K562 (cell line): Measurements from ENCODE around the gene CIAO3. TPM values are rescaled to one million over a fixed set of nuclear protein-coding genes. Genes with fewer than 3 reads are reported as not detected.

ENCODE experiments used
- ATAC-seq: fragments of 200-7000 bp; cut with Tn5 transposase; 3 replicates; pipeline ENCODE4 v1.9.1; 2020; ENCODE audit warnings: moderate library complexity
- BruUV-seq: library from RNA; stranded (reverse); fragments of 400-500 nt; replicated peaks from 2 replicates; lab custom pipeline; 2021; lab: Mats Ljungman, UMichigan
- CTCF ChIA-PET: fragments of 300-600 bp; formaldehyde crosslinking; extraction: SDS; loops from one replicate; lab custom pipeline; 2021; ENCODE audit warnings: low intra/inter-chr PET ratio; lab: Yijun Ruan, JAX
- POLR2A ChIA-PET: fragments of 300-600, 350-650 bp; sonication (Branson Sonifier 250); formaldehyde crosslinking; extraction: SDS; loops from one replicate; lab custom pipeline; 2021; ENCODE audit warnings: antibody characterized with exemption, inconsistent platforms; lab: Yijun Ruan, JAX
- DNase-seq, 4 experiments: peaks; one replicate each; pipeline versions ENCODE4 v3.0.0 to v3.0.0-alpha.2; 2011 to 2018; ENCODE audit warnings: low spot score in 3 of 4, mixed read lengths in 3 of 4; ENCODE audit errors: extremely low read depth in 1 of 4
- FAIRE-seq: peaks from 2 replicates; lab custom pipeline; 2011; peaks lifted over from hg19 to GRCh38; lab: Jason Lieb, UNC
- H2AFZ ChIP-seq: 2 replicates; pipeline ENCODE4 v1.6.0; 2011; ENCODE audit warnings: low read depth, low read length, control low read depth, inconsistent platforms
- H3K27ac ChIP-seq: fragments of 200-600 bp; 3 replicates; pipeline ENCODE4 v1.8.0; 2011; ENCODE audit warnings: low read depth, mild to moderate bottlenecking, control low read depth, inconsistent platforms, low read length, moderate library complexity, mixed read lengths; ENCODE audit errors: extremely low read depth
- H3K27me3 ChIP-seq, 2 experiments: fragments of 300-600 bp in 1 of 2; 2 replicates in 1 of 2; 3 replicates in 1 of 2; pipeline versions ENCODE4 v1.6.0 to v1.8.0; 2011; ENCODE audit warnings: inconsistent platforms in 2 of 2, low read length in 2 of 2, mild to moderate bottlenecking in 1 of 2, mixed read lengths in 1 of 2, moderate library complexity in 1 of 2; ENCODE audit not compliant: control insufficient read depth in 2 of 2, insufficient read depth in 2 of 2
- H3K36me3 ChIP-seq: fragments of 300-600 bp; 3 replicates; pipeline ENCODE4 v1.8.0; 2011; ENCODE audit warnings: mild to moderate bottlenecking, low read length, inconsistent platforms; ENCODE audit not compliant: control insufficient read depth, insufficient read depth
- H3K4me1 ChIP-seq, 2 experiments: fragments of 200-600 bp in 1 of 2; replicated peaks in 1 of 2; 2 replicates in 1 of 2; 3 replicates in 1 of 2; pipeline versions ENCODE4 v1.5.1 to v1.8.0; 2011; ENCODE audit warnings: inconsistent platforms in 2 of 2, low read length in 2 of 2, mild to moderate bottlenecking in 1 of 2, mixed read lengths in 1 of 2, moderate library complexity in 1 of 2; ENCODE audit not compliant: control insufficient read depth in 2 of 2, insufficient read depth in 2 of 2
- H3K4me2 ChIP-seq: 2 replicates; pipeline ENCODE4 v1.6.1; 2011; ENCODE audit warnings: low read length, control low read depth, inconsistent platforms, mixed read lengths; ENCODE audit not compliant: insufficient read depth
- H3K4me3 ChIP-seq: fragments of 200-600 bp; sonication (generic), shearing (Covaris generic); 2 replicates; pipeline ENCODE4 v1.5.1; 2016; ENCODE audit warnings: control low read depth, inconsistent platforms
- H3K79me2 ChIP-seq: fragments of 200-600 bp; 3 replicates; pipeline ENCODE4 v1.8.0; 2011; ENCODE audit warnings: low read length, inconsistent platforms; ENCODE audit not compliant: control insufficient read depth, insufficient read depth
- H3K9ac ChIP-seq, 2 experiments: 2 replicates each; pipeline versions ENCODE4 v1.6.0 to v1.6.1; 2011; ENCODE audit warnings: low read depth in 2 of 2, low read length in 2 of 2, control low read depth in 1 of 2, inconsistent platforms in 1 of 2, mild to moderate bottlenecking in 1 of 2, mixed read lengths in 1 of 2; ENCODE audit not compliant: insufficient read depth in 1 of 2
- H3K9me1 ChIP-seq: one replicate; pipeline ENCODE4 v1.6.0; 2011; ENCODE audit warnings: inconsistent platforms, mild to moderate bottlenecking, low read length, moderate library complexity; ENCODE audit not compliant: control insufficient read depth, insufficient read depth
- H3K9me3 ChIP-seq: replicated peaks from 2 replicates; pipeline ENCODE4 v1.5.1; 2011; ENCODE audit warnings: low read depth, low read length, inconsistent platforms; ENCODE audit not compliant: control insufficient read depth, insufficient read depth
- H4K20me1 ChIP-seq: replicated peaks from 2 replicates; pipeline ENCODE4 v1.6.1; 2011; ENCODE audit warnings: low read length, inconsistent platforms, mixed read lengths; ENCODE audit not compliant: control insufficient read depth, insufficient read depth
- ARID2 ChIP-seq: fragments of 450-650 bp; IDR thresholded peaks from 2 replicates; pipeline ENCODE4 v1.6.1; 2017; ENCODE audit warnings: antibody characterized with exemption, mild to moderate bottlenecking
- CXXC5 ChIP-seq: fragments of 250-450 bp; sonication (Bioruptor Pico); IDR thresholded peaks from 2 replicates; pipeline ENCODE4 v1.8.0; 2022; ENCODE audit warnings: inconsistent platforms, mild to moderate bottlenecking, moderate library complexity
- GATA2 ChIP-seq: sonication (generic); formaldehyde crosslinking; IDR thresholded peaks from 2 replicates; pipeline ENCODE4 v1.4.0; 2020; ENCODE audit warnings: mild to moderate bottlenecking, missing genetic modification reagents
- PHF8 ChIP-seq: fragments of 200-600 bp; sonication (generic); IDR thresholded peaks from 2 replicates; pipeline ENCODE4 v1.6.1; 2012; ENCODE audit warnings: mixed run types, mild to moderate bottlenecking, inconsistent platforms, low read length, moderate library complexity, borderline replicate concordance
- RBM22 ChIP-seq: fragments of 200-400 bp; formaldehyde crosslinking; IDR thresholded peaks from 2 replicates; pipeline ENCODE4 v1.6.1; 2018; ENCODE audit warnings: low read length, low read depth; ENCODE audit not compliant: poor library complexity, severe bottlenecking
- ZNF12 ChIP-seq: sonication (generic); formaldehyde crosslinking; IDR thresholded peaks from 2 replicates; pipeline ENCODE4 v1.4.0; 2020; ENCODE audit warnings: mild to moderate bottlenecking, missing genetic modification reagents
- ZNF644 ChIP-seq: fragments of 200-800 bp; sonication (Bioruptor generic); IDR thresholded peaks from 2 replicates; pipeline ENCODE4 v1.6.1; 2016; ENCODE audit warnings: low read depth, missing genetic modification characterization, missing compliant biosample characterization
- WGBS: fragments of 100-300 bp; shearing (Covaris generic); methylation state at CpG from one replicate; pipeline ENCODE4 v1.1.6; 2016; ENCODE audit warnings: low coverage, mixed read lengths; ENCODE audit not compliant: insufficient coverage; ENCODE audit errors: missing lambda C conversion rate; 5-methylcytosine and 5-hydroxymethylcytosine counted together
- in situ Hi-C: fragments of 300-500 bp; cut with MboI; formaldehyde crosslinking; loops from 4 replicates; pipeline ENCODE4 v1.15.0; 2018; ENCODE audit warnings: inconsistent platforms, mixed read lengths
- intact Hi-C: fragments of 100-400 bp; cut with micrococcal nuclease; formaldehyde crosslinking; loops from 2 replicates; pipeline ENCODE4 v1.14.2; 2022
- polyA plus RNA-seq, 8 experiments: library from polyadenylated mRNA; depleted of rRNA in 4 of 8; stranded (reverse) in 5 of 8; unstranded in 3 of 8; fragments of >200 nt; fragmentation: Nextera tagmentation in 2 of 8; fragmentation: Illumina TruSeq in 1 of 8; extraction: Ambion mirVana in 2 of 8; extraction: Trizol in 1 of 8; gene quantifications; 2 replicates each; pipeline versions ENCODE4 v1.2.1 to v1.2.3, GENCODE V29; 2011 to 2014; ENCODE audit warnings: inconsistent platforms in 1 of 8, missing spikeins in 1 of 8
- total RNA-seq, 7 experiments: library from RNA; depleted of rRNA in 6 of 7; stranded (reverse); fragments of >200 nt in 6 of 7; fragmentation: Illumina TruSeq in 2 of 7; extraction: Trizol in 2 of 7; gene quantifications; 2 replicates each; pipeline versions ENCODE4 v1.2.1 to v1.2.3, GENCODE V29; 2011 to 2021; ENCODE audit warnings: low replicate concordance in 1 of 7
- TF ChIP-seq, protein P1 (sequence below), 3 experiments: fragments of 200-800 bp in 1 of 3; fragments of 250-450 bp in 1 of 3; fragments of 450-650 bp in 1 of 3; sonication (Bioruptor Pico) in 1 of 3; sonication (Bioruptor generic) in 1 of 3; formaldehyde crosslinking in 1 of 3; IDR thresholded peaks; 2 replicates each; pipeline versions ENCODE4 v1.6.1 to v1.8.0; 2016 to 2022; ENCODE audit warnings: mild to moderate bottlenecking in 2 of 3, missing genetic modification characterization in 2 of 3, missing compliant biosample characterization in 1 of 3, moderate library complexity in 1 of 3
- TF ChIP-seq, protein P2 (sequence below): fragments of 250-450 bp; sonication (Bioruptor Pico); IDR thresholded peaks from 2 replicates; pipeline ENCODE4 v1.5.0; 2020; ENCODE audit warnings: mild to moderate bottlenecking, borderline replicate concordance
- TF ChIP-seq, protein P3 (sequence below): sonication (generic); formaldehyde crosslinking; IDR thresholded peaks from 2 replicates; pipeline ENCODE4 v1.8.1; 2023; ENCODE audit warnings: mild to moderate bottlenecking, missing genetic modification reagents
- TF ChIP-seq, protein P4 (sequence below): fragments of 200-800 bp; sonication (Bioruptor generic); IDR thresholded peaks from 2 replicates; pipeline ENCODE4 v1.6.1; 2017; ENCODE audit warnings: missing genetic modification characterization, missing compliant biosample characterization

Gene CIAO3
- total and polyA plus RNA-seq, 9 of the 15 experiments (the other 6 are each of a cell fraction or from before 2014, with no cell fraction given) = 2.2 to 35.6 (median 18.7) TPM

DNA sequence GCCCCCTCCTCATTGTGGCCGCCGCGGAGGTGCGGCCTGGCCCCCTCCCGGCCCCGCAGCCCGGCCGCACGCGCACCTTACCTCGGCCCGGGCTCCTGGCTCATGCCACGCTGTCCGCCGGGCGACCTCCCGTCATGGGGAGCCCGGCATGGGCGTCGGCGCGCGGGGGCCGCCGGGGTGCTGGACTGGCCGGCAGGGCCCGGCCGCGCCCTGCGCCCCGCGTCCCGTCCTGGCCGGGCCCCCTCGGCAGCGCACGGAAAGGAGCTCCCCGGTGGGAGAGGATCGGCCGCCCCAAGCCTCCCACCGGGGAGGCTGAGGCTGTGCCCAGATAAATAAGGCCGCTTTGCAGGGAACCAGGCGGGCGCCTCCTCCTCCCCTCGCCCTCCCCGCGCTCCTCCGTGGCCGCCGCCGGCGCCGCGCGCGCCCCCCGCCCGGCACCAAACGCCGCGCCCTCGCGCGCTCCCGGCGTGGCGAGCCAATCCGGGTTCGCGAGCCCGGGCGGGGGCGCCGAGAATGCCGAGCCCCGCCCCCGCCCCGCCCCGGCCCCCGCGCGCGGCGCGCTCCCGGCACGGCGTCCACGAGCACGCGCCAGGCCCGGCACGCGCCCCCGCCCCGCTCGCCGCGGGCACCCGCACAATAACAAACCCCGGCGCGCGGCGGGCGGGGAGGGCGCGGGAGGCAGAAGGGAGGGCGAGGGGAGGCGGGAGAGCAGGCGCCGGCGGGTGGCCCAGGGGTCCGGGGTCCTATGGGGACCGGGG lies 35.2 kb downstream of the CIAO3 start, which contains the start of gene FBXL16:
Gene FBXL16, minus strand, starts transcription at position 371 of the 758 bp plus-strand sequence. CDS start 8,396 bp downstream, outside the sequence.
- Histone ChIP-seq H4K20me1 (peaks cover 41% of the 10 kb centered on the region), H3K79me2 (no peaks in the 10 kb centered on the region), H3K36me3 (no peaks in the 10 kb centered on the region), H2AFZ (no peak within 1 kb of the TSS), H3K9me3 (no peaks in the 10 kb centered on the region), H3K4me3 (peak within 1 kb of the TSS; percentile 34; the same call in 1 of the 2 replicates), H3K4me1 (peaks cover 0 to 65% of the 10 kb centered on the region in 2 experiments; a peak in 3 of 5 replicates), H3K9me1 (peaks cover 6% of the 10 kb centered on the region), H3K27me3 (peaks cover 8 to 50% of the 10 kb centered on the region in 2 experiments; a peak in 4 of 5 replicates), H3K4me2 (peak within 1 kb of the TSS; percentile 46; the same call in 1 of the 2 replicates), H3K9ac (peak within 1 kb of the TSS in 1 of 2 experiments; percentile 74; a peak in 2 of 4 replicates), H3K27ac (no peak within 1 kb of the TSS)
- 1% methylated on average over 25 of the region's 115 CpGs for WGBS
- FAIRE-seq (no peak), DNase-seq (peak; percentile 76 to 95 (median 93)), ATAC-seq (peak; percentile 15; the same call in 1 of the 3 replicates)
- in situ Hi-C loops = no loop called here
- ChIA-PET CTCF (no interaction called here), POLR2A (interaction anchor here (1.0 kb wide), 1 partner anchor 13 kb away, joined by 3 read pairs; no protein-coding TSS in a partner anchor)
- intact Hi-C loops = no loop called here
- no TSS peak for BruUV-seq
- TF ChIP-seq, protein P1, sequence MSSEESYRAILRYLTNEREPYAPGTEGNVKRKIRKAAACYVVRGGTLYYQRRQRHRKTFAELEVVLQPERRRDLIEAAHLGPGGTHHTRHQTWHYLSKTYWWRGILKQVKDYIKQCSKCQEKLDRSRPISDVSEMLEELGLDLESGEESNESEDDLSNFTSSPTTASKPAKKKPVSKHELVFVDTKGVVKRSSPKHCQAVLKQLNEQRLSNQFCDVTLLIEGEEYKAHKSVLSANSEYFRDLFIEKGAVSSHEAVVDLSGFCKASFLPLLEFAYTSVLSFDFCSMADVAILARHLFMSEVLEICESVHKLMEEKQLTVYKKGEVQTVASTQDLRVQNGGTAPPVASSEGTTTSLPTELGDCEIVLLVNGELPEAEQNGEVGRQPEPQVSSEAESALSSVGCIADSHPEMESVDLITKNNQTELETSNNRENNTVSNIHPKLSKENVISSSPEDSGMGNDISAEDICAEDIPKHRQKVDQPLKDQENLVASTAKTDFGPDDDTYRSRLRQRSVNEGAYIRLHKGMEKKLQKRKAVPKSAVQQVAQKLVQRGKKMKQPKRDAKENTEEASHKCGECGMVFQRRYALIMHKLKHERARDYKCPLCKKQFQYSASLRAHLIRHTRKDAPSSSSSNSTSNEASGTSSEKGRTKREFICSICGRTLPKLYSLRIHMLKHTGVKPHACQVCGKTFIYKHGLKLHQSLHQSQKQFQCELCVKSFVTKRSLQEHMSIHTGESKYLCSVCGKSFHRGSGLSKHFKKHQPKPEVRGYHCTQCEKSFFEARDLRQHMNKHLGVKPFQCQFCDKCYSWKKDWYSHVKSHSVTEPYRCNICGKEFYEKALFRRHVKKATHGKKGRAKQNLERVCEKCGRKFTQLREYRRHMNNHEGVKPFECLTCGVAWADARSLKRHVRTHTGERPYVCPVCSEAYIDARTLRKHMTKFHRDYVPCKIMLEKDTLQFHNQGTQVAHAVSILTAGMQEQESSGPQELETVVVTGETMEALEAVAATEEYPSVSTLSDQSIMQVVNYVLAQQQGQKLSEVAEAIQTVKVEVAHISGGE (CRISPR knock-in tag; IDR thresholded peaks at IDR 0.05) = 0 out of 6 replicates have a peak, but pooled peaks of 1 of the 3 experiments have one; percentile 17
- TF ChIP-seq ZNF644 (tag) (peak; percentile 51; the same call in 1 of the 2 replicates), CXXC5 (CRISPR knock-in tag) (peak; percentile 46; the same call in 1 of the 2 replicates), ARID2 (no peak), PHF8 (peak; percentile 32; the same call in 1 of the 2 replicates), ZNF12 (CRISPR knock-in tag) (no peak), GATA2 (CRISPR knock-in tag) (no peak), RBM22 (no peak)
- TF ChIP-seq, protein P2, sequence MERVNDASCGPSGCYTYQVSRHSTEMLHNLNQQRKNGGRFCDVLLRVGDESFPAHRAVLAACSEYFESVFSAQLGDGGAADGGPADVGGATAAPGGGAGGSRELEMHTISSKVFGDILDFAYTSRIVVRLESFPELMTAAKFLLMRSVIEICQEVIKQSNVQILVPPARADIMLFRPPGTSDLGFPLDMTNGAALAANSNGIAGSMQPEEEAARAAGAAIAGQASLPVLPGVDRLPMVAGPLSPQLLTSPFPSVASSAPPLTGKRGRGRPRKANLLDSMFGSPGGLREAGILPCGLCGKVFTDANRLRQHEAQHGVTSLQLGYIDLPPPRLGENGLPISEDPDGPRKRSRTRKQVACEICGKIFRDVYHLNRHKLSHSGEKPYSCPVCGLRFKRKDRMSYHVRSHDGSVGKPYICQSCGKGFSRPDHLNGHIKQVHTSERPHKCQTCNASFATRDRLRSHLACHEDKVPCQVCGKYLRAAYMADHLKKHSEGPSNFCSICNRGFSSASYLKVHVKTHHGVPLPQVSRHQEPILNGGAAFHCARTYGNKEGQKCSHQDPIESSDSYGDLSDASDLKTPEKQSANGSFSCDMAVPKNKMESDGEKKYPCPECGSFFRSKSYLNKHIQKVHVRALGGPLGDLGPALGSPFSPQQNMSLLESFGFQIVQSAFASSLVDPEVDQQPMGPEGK = no peak
- TF ChIP-seq, protein P3, sequence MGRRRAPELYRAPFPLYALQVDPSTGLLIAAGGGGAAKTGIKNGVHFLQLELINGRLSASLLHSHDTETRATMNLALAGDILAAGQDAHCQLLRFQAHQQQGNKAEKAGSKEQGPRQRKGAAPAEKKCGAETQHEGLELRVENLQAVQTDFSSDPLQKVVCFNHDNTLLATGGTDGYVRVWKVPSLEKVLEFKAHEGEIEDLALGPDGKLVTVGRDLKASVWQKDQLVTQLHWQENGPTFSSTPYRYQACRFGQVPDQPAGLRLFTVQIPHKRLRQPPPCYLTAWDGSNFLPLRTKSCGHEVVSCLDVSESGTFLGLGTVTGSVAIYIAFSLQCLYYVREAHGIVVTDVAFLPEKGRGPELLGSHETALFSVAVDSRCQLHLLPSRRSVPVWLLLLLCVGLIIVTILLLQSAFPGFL (CRISPR knock-in tag) = no peak
- TF ChIP-seq, protein P4, sequence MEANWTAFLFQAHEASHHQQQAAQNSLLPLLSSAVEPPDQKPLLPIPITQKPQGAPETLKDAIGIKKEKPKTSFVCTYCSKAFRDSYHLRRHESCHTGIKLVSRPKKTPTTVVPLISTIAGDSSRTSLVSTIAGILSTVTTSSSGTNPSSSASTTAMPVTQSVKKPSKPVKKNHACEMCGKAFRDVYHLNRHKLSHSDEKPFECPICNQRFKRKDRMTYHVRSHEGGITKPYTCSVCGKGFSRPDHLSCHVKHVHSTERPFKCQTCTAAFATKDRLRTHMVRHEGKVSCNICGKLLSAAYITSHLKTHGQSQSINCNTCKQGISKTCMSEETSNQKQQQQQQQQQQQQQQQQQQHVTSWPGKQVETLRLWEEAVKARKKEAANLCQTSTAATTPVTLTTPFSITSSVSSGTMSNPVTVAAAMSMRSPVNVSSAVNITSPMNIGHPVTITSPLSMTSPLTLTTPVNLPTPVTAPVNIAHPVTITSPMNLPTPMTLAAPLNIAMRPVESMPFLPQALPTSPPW = peak; percentile 47
